HepG2 (cell line): ENCODE measurements around the gene WDR83. TPM values are rescaled to one million over a fixed set of nuclear protein-coding genes. Genes with fewer than 3 reads are reported as not detected.

Experiments
- AHR ChIP-seq: IDR thresholded peaks from 2 replicates; pipeline ENCODE4 v1.6.1; 2018; ENCODE audit warnings: missing genetic modification reagents, missing compliant biosample characterization
- BORCS8-MEF2B ChIP-seq: sonication (generic); formaldehyde crosslinking; IDR thresholded peaks from 2 replicates; pipeline ENCODE4 v1.8.0; 2022; ENCODE audit warnings: mild to moderate bottlenecking, missing genetic modification reagents
- ELF1 ChIP-seq: sonication (generic); formaldehyde crosslinking; IDR thresholded peaks from 2 replicates; pipeline ENCODE4 v1.4.0; 2020; ENCODE audit warnings: missing genetic modification reagents
- GTF3A ChIP-seq: sonication (generic); formaldehyde crosslinking; conservative IDR thresholded peaks from 2 replicates; pipeline ENCODE4 v1.4.0; 2020; ENCODE audit warnings: mild to moderate bottlenecking, missing genetic modification reagents
- ISL2 ChIP-seq: sonication (generic); formaldehyde crosslinking; IDR thresholded peaks from 2 replicates; pipeline ENCODE4 v1.5.0; 2020; ENCODE audit warnings: missing genetic modification reagents
- ISX ChIP-seq: sonication (generic); formaldehyde crosslinking; conservative IDR thresholded peaks from 2 replicates; pipeline ENCODE4 v1.5.0; 2020; ENCODE audit warnings: missing genetic modification reagents
- MAZ ChIP-seq, 2 experiments: sonication (generic) in 1 of 2; formaldehyde crosslinking in 1 of 2; IDR thresholded peaks; 2 replicates each; pipeline versions ENCODE4 v1.5.0 to v1.6.1; 2012 to 2020; ENCODE audit warnings: low read depth in 2 of 2, mild to moderate bottlenecking in 2 of 2, borderline replicate concordance in 1 of 2, improper control_type of control experiment in 1 of 2, low read length in 1 of 2, missing genetic modification reagents in 1 of 2, moderate library complexity in 1 of 2
- NCOR1 ChIP-seq: fragments of 200-600 bp; sonication (generic); IDR thresholded peaks from 2 replicates; pipeline ENCODE4 v1.7.0; 2017; ENCODE audit warnings: antibody characterized with exemption, low read length, borderline replicate concordance
- NFATC3 ChIP-seq: sonication (generic); formaldehyde crosslinking; IDR thresholded peaks from 2 replicates; pipeline ENCODE4 v1.5.1; 2020; ENCODE audit warnings: mild to moderate bottlenecking, missing genetic modification reagents
- NFYB ChIP-seq: sonication (generic); formaldehyde crosslinking; IDR thresholded peaks from 2 replicates; pipeline ENCODE4 v1.4.0; 2020; ENCODE audit warnings: missing genetic modification reagents
- SALL2 ChIP-seq: sonication (generic); formaldehyde crosslinking; IDR thresholded peaks from 2 replicates; pipeline ENCODE4 v1.8.1; 2023; ENCODE audit warnings: mild to moderate bottlenecking, missing genetic modification reagents, inconsistent platforms
- SMAD9 ChIP-seq: sonication (generic); formaldehyde crosslinking; IDR thresholded peaks from 2 replicates; pipeline ENCODE4 v1.5.1; 2020; ENCODE audit warnings: mild to moderate bottlenecking, missing genetic modification reagents
- SRSF9 ChIP-seq: fragments of 200-400 bp; formaldehyde crosslinking; IDR thresholded peaks from 2 replicates; pipeline ENCODE4 v1.6.1; 2018; ENCODE audit warnings: borderline replicate concordance, mild to moderate bottlenecking, low read depth, low read length; ENCODE audit not compliant: insufficient read depth, poor library complexity, severe bottlenecking
- SRY ChIP-seq: sonication (generic); formaldehyde crosslinking; IDR thresholded peaks from 2 replicates; pipeline ENCODE4 v1.8.0; 2022; ENCODE audit warnings: mild to moderate bottlenecking, missing genetic modification reagents
- TOE1 ChIP-seq: sonication (generic); formaldehyde crosslinking; IDR thresholded peaks from 2 replicates; pipeline ENCODE4 v1.4.0; 2020; ENCODE audit warnings: mild to moderate bottlenecking, missing genetic modification reagents
- ZC3H4 ChIP-seq: sonication (generic); formaldehyde crosslinking; IDR thresholded peaks from 2 replicates; pipeline ENCODE4 v1.4.0; 2020; ENCODE audit warnings: missing genetic modification reagents, borderline replicate concordance
- ZNF235 ChIP-seq: sonication (generic); formaldehyde crosslinking; IDR thresholded peaks from 2 replicates; pipeline ENCODE4 v1.8.1; 2023; ENCODE audit warnings: mild to moderate bottlenecking, missing genetic modification reagents, borderline replicate concordance
- ZNF556 ChIP-seq: sonication (generic); formaldehyde crosslinking; IDR thresholded peaks from 2 replicates; pipeline ENCODE4 v1.4.0; 2020; ENCODE audit warnings: mild to moderate bottlenecking, missing genetic modification reagents, borderline replicate concordance
- ZNF577 ChIP-seq: sonication (generic); formaldehyde crosslinking; IDR thresholded peaks from 2 replicates; pipeline ENCODE4 v1.4.0; 2020; ENCODE audit warnings: mild to moderate bottlenecking, low read depth, missing genetic modification reagents, borderline replicate concordance
- ZSCAN21 ChIP-seq: sonication (generic); formaldehyde crosslinking; IDR thresholded peaks from 2 replicates; pipeline ENCODE4 v1.8.0; 2022; ENCODE audit warnings: mild to moderate bottlenecking, missing genetic modification reagents, moderate library complexity, borderline replicate concordance
- polyA plus RNA-seq, 8 experiments: library from polyadenylated mRNA; depleted of rRNA in 3 of 8; stranded (reverse) in 7 of 8; unstranded in 1 of 8; fragments of >200 nt; fragmentation: Illumina TruSeq in 4 of 8; extraction: Trizol in 4 of 8; gene quantifications; 2 replicates each; pipeline versions ENCODE4 v1.2.1 to v1.2.3, GENCODE V29; 2011 to 2016; ENCODE audit warnings: low read depth in 4 of 8, missing spikeins in 1 of 8, mixed read lengths in 1 of 8; ENCODE audit not compliant: insufficient read depth in 1 of 8
- total RNA-seq, 5 experiments: library from RNA; depleted of rRNA; stranded (reverse); fragments of >200 nt; fragmentation: Illumina TruSeq; extraction: Trizol; gene quantifications; 2 replicates each; pipeline ENCODE4 v1.2.3, GENCODE V29; 2016; ENCODE audit warnings: low read depth in 1 of 5
- TF ChIP-seq, protein P1 (sequence below): sonication (generic); formaldehyde crosslinking; IDR thresholded peaks from 2 replicates; pipeline ENCODE4 v1.5.1; 2020; ENCODE audit warnings: missing genetic modification reagents, mild to moderate bottlenecking, borderline replicate concordance
- TF ChIP-seq, protein P2 (sequence below): sonication (generic); formaldehyde crosslinking; IDR thresholded peaks from 2 replicates; pipeline ENCODE4 v1.4.0; 2020; ENCODE audit warnings: missing genetic modification reagents, borderline replicate concordance

Gene WDR83
- total and polyA plus RNA-seq, 2 of the 13 experiments (the other 11 are each of a cell fraction or from before 2014, with no cell fraction given) = 4.5 to 10.7 TPM

DNA sequence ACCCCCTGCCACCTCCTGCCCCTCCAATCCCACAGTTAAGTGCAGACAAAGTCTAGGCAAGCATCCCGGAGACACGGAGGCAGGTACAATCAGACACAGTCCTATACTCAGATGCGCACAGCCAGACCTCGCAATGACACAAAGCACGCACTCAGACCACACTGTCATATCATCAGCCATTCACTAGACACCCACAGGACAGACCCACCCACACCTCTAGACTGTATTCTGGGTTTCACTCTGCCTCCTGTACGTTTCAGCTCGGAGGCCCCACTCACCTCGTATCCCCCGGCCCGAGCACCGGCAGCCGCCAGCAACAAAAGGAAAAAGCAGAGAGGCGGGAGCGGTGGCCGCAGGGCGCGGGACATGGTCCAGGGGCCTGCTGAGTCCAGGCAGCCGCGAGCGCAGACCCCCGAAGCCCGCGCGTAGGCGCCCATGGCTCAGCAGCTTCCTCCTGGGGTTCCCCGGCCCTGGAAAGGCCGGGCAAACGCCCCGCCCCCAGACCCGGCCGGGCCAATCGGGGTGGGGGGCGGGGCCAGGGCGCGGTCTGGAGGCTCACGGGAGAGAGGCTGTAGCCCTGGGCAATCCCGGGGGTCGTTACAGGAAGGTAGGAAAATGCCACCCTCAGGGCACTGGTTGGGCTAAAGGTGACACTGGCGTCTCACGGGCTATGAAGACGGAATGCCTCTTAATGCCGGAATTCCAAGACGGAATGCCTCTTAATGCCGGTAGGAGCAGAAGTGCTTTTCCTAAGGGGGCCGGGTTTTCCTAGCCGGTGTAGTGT, at the start of gene WDR83, which contains the start of gene MAN2B1 (continued):
- TF ChIP-seq, protein P1, sequence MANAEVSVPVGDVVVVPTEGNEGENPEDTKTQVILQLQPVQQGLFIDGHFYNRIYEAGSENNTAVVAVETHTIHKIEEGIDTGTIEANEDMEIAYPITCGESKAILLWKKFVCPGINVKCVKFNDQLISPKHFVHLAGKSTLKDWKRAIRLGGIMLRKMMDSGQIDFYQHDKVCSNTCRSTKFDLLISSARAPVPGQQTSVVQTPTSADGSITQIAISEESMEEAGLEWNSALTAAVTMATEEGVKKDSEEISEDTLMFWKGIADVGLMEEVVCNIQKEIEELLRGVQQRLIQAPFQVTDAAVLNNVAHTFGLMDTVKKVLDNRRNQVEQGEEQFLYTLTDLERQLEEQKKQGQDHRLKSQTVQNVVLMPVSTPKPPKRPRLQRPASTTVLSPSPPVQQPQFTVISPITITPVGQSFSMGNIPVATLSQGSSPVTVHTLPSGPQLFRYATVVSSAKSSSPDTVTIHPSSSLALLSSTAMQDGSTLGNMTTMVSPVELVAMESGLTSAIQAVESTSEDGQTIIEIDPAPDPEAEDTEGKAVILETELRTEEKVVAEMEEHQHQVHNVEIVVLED = no peak; the same call in 1 of the 2 replicates
- TF ChIP-seq, protein P2, sequence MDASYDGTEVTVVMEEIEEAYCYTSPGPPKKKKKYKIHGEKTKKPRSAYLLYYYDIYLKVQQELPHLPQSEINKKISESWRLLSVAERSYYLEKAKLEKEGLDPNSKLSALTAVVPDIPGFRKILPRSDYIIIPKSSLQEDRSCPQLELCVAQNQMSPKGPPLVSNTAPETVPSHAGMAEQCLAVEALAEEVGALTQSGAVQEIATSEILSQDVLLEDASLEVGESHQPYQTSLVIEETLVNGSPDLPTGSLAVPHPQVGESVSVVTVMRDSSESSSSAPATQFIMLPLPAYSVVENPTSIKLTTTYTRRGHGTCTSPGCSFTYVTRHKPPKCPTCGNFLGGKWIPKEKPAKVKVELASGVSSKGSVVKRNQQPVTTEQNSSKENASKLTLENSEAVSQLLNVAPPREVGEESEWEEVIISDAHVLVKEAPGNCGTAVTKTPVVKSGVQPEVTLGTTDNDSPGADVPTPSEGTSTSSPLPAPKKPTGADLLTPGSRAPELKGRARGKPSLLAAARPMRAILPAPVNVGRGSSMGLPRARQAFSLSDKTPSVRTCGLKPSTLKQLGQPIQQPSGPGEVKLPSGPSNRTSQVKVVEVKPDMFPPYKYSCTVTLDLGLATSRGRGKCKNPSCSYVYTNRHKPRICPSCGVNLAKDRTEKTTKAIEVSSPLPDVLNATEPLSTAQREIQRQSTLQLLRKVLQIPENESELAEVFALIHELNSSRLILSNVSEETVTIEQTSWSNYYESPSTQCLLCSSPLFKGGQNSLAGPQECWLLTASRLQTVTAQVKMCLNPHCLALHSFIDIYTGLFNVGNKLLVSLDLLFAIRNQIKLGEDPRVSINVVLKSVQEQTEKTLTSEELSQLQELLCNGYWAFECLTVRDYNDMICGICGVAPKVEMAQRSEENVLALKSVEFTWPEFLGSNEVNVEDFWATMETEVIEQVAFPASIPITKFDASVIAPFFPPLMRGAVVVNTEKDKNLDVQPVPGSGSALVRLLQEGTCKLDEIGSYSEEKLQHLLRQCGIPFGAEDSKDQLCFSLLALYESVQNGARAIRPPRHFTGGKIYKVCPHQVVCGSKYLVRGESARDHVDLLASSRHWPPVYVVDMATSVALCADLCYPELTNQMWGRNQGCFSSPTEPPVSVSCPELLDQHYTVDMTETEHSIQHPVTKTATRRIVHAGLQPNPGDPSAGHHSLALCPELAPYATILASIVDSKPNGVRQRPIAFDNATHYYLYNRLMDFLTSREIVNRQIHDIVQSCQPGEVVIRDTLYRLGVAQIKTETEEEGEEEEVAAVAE = 0 out of 2 replicates have a peak, but pooled peaks have one; percentile 61
- no peak for TF ChIP-seq ZC3H4 (CRISPR knock-in tag)
- TF ChIP-seq NCOR1 = no peak
- no peak for TF ChIP-seq ZNF235
- no peak for TF ChIP-seq MAZ (IDR thresholded peaks at IDR 0.05; ENCODE audit: borderline replicate concordance, low read depth, low read length)
- TF ChIP-seq MAZ (CRISPR knock-in tag; IDR thresholded peaks at IDR 0.05; ENCODE audit: low read depth) = peak; percentile 25; the same call in 1 of the 2 replicates
- 0 out of 2 replicates have a peak, but pooled peaks have one; percentile 66 for TF ChIP-seq ISX (CRISPR knock-in tag)
- peak; percentile 73 for TF ChIP-seq NFYB (CRISPR knock-in tag)
- TF ChIP-seq AHR (CRISPR knock-in tag) = no peak
- no peak for TF ChIP-seq BORCS8-MEF2B (CRISPR knock-in tag)
- 0 out of 2 replicates have a peak, but pooled peaks have one; percentile 40 for TF ChIP-seq SALL2
- TF ChIP-seq ZNF577 = no peak
- no peak for TF ChIP-seq GTF3A (CRISPR knock-in tag)
- no peak for TF ChIP-seq SRSF9
- no peak for TF ChIP-seq SMAD9
- TF ChIP-seq ISL2 (CRISPR knock-in tag) = 0 out of 2 replicates have a peak, but pooled peaks have one; percentile 29
- no peak for TF ChIP-seq ZNF556
- TF ChIP-seq SRY (CRISPR knock-in tag) = no peak
- no peak for TF ChIP-seq NFATC3
- no peak for TF ChIP-seq ZSCAN21
- no peak for TF ChIP-seq TOE1 (CRISPR knock-in tag)
- TF ChIP-seq ELF1 (CRISPR knock-in tag) = no peak
